Adrenal gland (tissue), 12 donors: ENCODE results near the gene ORM2. TPM values are rescaled to one million over a fixed set of nuclear protein-coding genes. Genes with fewer than 3 reads are reported as not detected.

Experiments
- DNase-seq, 7 donors: peaks; one replicate each; pipeline ENCODE4 v3.0.0-alpha.2; 2019 to 2020
- H3K27ac ChIP-seq, 5 donors: fragments of 200-600 bp; sonication (generic) in 4 of 5; 1 replicate in 3 of 5; 2 replicates in 2 of 5; pipeline versions ENCODE4 v1.5.1 to v1.8.0; 2016 to 2020; ENCODE audit warnings: mild to moderate bottlenecking in 1 of 5
- H3K27me3 ChIP-seq: fragments of 200-600 bp; 2 replicates; pipeline ENCODE4 v1.8.0; 2021
- H3K36me3 ChIP-seq, 2 donors: fragments of 200-600 bp; replicated peaks in 1 of 2; 1 replicate in 1 of 2; 2 replicates in 1 of 2; pipeline versions ENCODE4 v1.5.1 to v1.8.0; 2018 to 2022
- H3K4me1 ChIP-seq, 2 donors: fragments of 200-600 bp; replicated peaks in 1 of 2; 1 replicate in 1 of 2; 2 replicates in 1 of 2; pipeline versions ENCODE4 v1.5.1 to v1.8.0; 2018 to 2021
- H3K4me3 ChIP-seq, 4 donors: fragments of 200-600 bp; sonication (generic) in 3 of 4; one replicate each; pipeline ENCODE4 v1.5.1; 2016 to 2018
- H3K9me3 ChIP-seq, 3 donors: fragments of 200-600 bp; sonication (generic) in 1 of 3; replicated peaks in 1 of 3; 1 replicate in 2 of 3; 2 replicates in 1 of 3; pipeline versions ENCODE4 v1.5.1 to v1.8.0; 2016 to 2021
- POLR2A ChIP-seq, 2 donors: fragments of 450-650 bp; IDR thresholded peaks; one replicate each; pipeline ENCODE4 v1.6.1; 2017; ENCODE audit warnings: antibody characterized with exemption in 2 of 2, mild to moderate bottlenecking in 2 of 2, moderate library complexity in 1 of 2
- WGBS, 4 donors: extraction: QIAGEN DNeasy Blood & Tissue Kit in 2 of 4; methylation state at CpG; one replicate each; pipeline versions ENCODE4 v1.1.5 to v1.1.7; 2013 to 2017; 5-methylcytosine and 5-hydroxymethylcytosine counted together
- intact Hi-C, 2 donors: fragments of 100-400 bp; cut with DNase I; formaldehyde crosslinking; loops; one replicate each; pipeline versions ENCODE4 v1.14.1 to v1.15.0; 2022 to 2023
- polyA plus RNA-seq, 3 donors: library from polyadenylated mRNA; stranded (reverse); fragments of 200-250 nt in 2 of 3; fragments of 350-450 nt in 1 of 3; fragmentation: Illumina TruSeq in 1 of 3; extraction: RNeasy Lipid Tissue Mini Kit (QIAGEN cat#74804) in 1 of 3; gene quantifications; one replicate each; pipeline ENCODE4 v1.2.3, GENCODE V29; 2013 to 2014
- total RNA-seq, 9 donors: library from RNA; depleted of rRNA in 4 of 9; stranded (reverse); fragments of >200 nt in 4 of 9; fragments of 120-200 nt in 1 of 9; fragmentation: NEBNext Ultra II Directional in 1 of 9; extraction: Animal tissue kit (Norgen Biotek cat#: 25700) in 1 of 9; gene quantifications; one replicate each; pipeline versions ENCODE4 v1.1.0 to v1.2.4, GENCODE V29; 2013 to 2023
- TF ChIP-seq, protein P1 (sequence below), 6 experiments: fragments of 450-650 bp in 4 of 6; fragments of 200-600 bp in 2 of 6; sonication (generic) in 1 of 6; IDR thresholded peaks; 1 replicate in 5 of 6; 2 replicates in 1 of 6; pipeline versions ENCODE4 v1.5.1 to v1.8.0; 2016 to 2021; ENCODE audit warnings: antibody characterized with exemption in 6 of 6, mild to moderate bottlenecking in 2 of 6, moderate library complexity in 1 of 6
- donor health status: healthy with polysubstance abuse.
- donor health status: Bipolar disorder and iron deficiency.
- donor health status: DM: yes; HTN: yes; CAD: no.
- donor health status: DM: no; HTN: no; CAD: no.
- donor health status: DM: no; HTN: no; CAD: no.
- donor health status: DM: yes; HTN: yes; CAD: no.

ORM2 gene
- total and polyA plus RNA-seq, 12 donors: 0.60 to 16.2 (median 1.8) TPM; not detected in 3

DNA sequence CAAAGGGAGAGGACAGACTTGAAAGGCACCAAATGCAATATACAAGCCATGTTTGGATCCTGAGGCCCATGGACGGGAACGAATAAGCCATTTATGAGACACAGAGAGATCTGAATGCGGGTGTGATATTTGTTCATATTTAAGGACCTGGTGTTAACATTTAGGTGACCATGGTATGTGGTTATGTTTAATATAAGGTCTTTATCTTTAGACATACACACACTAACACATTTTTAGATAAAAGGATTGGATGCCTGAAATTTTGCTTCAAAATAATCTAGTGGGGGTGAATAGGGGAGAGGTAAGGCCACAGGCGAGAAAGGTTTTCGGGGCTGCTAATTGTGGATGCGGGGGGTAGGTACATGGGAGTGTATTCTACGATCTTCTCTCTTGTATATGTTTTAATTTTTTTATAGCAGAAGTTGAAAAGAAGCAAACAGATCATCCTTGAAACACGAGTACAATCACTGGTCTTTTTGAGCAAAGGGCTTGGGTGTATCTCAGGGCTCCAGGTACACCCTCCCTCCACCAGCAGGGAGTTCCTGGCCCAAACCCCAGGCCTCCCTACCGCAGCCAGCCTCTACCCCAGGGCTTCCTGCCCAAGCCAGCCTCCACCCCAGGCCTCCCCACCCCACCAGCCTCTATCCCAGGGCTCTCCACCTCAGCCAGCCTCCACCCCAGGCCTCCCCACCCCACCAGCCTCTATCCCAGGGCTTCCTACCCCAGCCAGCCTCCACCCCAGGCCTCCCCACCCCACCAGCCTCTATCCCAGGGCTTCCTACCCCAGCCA is 45.9 kb downstream of the ORM2 start:
- Histone ChIP-seq H3K36me3 (peaks cover 0 to 36% of the 10 kb centered on the region in 2 donors), H3K4me3 (no peak overlapping the region), H3K9me3 (no peaks in the 10 kb centered on the region), H3K4me1 (peaks cover 0 to 17% of the 10 kb centered on the region in 2 donors), H3K27me3 (no peaks in the 10 kb centered on the region), H3K27ac (no peak overlapping the region)
- TF ChIP-seq POLR2A (IDR thresholded peaks at IDR 0.05): no peak
- TF ChIP-seq, protein P1, sequence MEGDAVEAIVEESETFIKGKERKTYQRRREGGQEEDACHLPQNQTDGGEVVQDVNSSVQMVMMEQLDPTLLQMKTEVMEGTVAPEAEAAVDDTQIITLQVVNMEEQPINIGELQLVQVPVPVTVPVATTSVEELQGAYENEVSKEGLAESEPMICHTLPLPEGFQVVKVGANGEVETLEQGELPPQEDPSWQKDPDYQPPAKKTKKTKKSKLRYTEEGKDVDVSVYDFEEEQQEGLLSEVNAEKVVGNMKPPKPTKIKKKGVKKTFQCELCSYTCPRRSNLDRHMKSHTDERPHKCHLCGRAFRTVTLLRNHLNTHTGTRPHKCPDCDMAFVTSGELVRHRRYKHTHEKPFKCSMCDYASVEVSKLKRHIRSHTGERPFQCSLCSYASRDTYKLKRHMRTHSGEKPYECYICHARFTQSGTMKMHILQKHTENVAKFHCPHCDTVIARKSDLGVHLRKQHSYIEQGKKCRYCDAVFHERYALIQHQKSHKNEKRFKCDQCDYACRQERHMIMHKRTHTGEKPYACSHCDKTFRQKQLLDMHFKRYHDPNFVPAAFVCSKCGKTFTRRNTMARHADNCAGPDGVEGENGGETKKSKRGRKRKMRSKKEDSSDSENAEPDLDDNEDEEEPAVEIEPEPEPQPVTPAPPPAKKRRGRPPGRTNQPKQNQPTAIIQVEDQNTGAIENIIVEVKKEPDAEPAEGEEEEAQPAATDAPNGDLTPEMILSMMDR (IDR thresholded peaks at IDR 0.05): no peak
- DNase-seq: no peak
- 86 to 92% (median 89%) methylated on average over 9 of the region's 9 CpGs for WGBS, 4 donors
- intact Hi-C loops: no loop called here

DNA sequence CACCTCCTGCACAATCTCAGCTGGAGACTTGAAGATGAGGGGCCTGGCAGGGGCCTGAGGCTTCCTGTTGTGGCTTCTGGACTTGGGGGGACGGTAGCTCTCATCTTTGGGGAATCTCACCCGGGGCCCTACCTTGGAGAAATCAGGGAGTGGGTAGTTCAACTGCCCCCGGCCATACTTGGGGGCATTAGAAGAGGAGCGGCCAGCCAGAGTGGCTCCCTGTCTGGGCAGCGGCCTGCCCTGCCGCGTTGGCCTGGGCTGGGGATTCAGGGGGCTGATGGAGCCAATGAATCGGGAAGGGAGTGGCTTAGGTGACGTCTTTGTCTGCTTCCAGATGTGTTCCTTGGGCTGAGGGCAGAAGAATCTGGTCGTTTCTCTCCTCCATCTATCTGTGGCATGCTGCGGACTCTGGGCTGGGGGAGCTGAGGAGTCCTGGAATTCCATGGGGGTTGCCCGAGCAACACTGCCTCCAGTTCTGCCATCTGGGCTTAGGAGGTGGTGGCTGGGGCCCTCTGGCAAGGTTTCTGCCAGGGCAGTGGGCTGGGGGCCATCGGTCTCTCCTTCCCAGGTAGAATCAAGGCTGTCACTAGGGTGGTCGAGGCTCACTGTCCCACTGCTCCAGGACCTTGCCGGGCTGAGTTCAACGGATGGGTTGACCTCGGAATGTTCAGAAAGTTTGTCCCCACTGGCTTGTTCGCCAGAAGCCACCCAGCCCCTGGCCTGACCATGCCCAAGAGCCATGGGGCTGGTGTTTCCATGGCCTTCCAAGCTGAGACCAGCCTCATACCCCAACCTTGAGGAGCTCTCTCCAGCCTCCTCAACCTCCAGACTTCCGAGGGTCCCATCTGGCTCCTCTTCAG is 47.1 kb downstream of the ORM2 start:
- Histone ChIP-seq H3K4me3 (no peak overlapping the region), H3K9me3 (no peaks in the 10 kb centered on the region), H3K27me3 (no peaks in the 10 kb centered on the region), H3K36me3 (peaks cover 0 to 43% of the 10 kb centered on the region in 2 donors), H3K27ac (no peak overlapping the region), H3K4me1 (peaks cover 0 to 11% of the 10 kb centered on the region in 2 donors)
- DNase-seq: no peak
- intact Hi-C loops: no loop called here
- 91 to 95% (median 93%) methylated on average over 4 to 19 of the region's 19 CpGs for WGBS, 4 donors
- TF ChIP-seq POLR2A (IDR thresholded peaks at IDR 0.05): no peak
- TF ChIP-seq, protein P1 (IDR thresholded peaks at IDR 0.05): no peak

DNA sequence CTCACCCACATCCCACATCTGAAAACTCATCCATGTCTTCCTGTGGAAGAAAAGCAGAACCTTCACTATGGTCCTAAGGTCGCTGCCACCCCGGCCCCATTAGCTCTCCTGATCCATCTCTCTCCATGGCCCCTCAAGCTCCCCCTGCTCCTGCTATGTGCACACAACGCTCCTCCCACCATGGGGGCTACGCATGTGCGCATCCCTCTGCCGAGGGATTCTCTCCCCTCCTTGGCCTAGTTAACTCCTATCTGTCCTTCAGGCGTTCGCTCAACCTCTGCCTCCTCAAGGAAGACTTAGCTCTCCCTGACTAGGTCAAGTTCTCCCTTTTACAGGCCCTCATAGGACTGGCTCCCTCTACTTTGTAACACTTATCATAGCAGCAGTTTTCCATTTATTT is 48.3 kb downstream of the ORM2 start:
- no peak overlapping the region for H3K4me3 ChIP-seq
- H3K36me3 ChIP-seq: peaks cover 0 to 43% of the 10 kb centered on the region in 2 donors
- whole genome bisulfite sequencing, 4 donors: 89 to 97% (median 96%) methylated on average over 8 of the region's 8 CpGs
- H3K4me1 ChIP-seq: peaks cover 2 to 7% of the 10 kb centered on the region in 2 donors
- H3K27me3 ChIP-seq: no peaks in the 10 kb centered on the region
- no peak for TF ChIP-seq POLR2A (IDR thresholded peaks at IDR 0.05)
- TF ChIP-seq, protein P1 (IDR thresholded peaks at IDR 0.05): no peak
- no peak for DNase-seq
- H3K27ac ChIP-seq: no peak overlapping the region
- intact Hi-C loops: no loop called here
- H3K9me3 ChIP-seq: no peaks in the 10 kb centered on the region

DNA sequence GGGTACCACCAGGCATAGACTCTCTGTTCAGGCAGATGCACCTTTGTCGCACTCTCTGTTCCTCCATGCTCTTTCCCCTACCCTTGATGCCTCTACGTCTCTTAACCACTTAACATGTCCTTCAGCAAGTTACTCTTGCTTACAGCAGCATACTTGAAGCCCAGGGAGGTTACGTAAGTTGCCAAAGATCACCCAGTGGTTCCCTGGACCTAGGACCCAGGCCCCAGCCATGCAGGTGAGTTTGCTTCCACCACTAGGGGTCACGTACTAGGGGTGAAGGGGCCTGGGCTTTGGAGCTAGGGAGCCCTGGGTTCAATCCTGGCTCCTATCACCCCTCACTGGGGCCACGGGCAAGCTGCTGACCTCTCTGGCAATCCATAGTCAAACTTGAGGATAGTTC is 49.2 kb downstream of the ORM2 start:
- no peaks in the 10 kb centered on the region for H3K27me3 ChIP-seq
- no peak overlapping the region for H3K4me3 ChIP-seq
- WGBS, 4 donors: 96 to 100% (median 97%) methylated on average over 4 to 5 of the region's 5 CpGs
- H3K4me1 ChIP-seq: peaks cover 11 to 16% of the 10 kb centered on the region in 2 donors
- no peak overlapping the region for H3K27ac ChIP-seq
- H3K9me3 ChIP-seq: no peaks in the 10 kb centered on the region
- H3K36me3 ChIP-seq: peaks cover 0 to 41% of the 10 kb centered on the region in 2 donors
- TF ChIP-seq POLR2A (IDR thresholded peaks at IDR 0.05): no peak
- TF ChIP-seq, protein P1 (IDR thresholded peaks at IDR 0.05): no peak
- no peak for DNase-seq
- intact Hi-C loops: no loop called here
